NCI-H2029 (cell line): ENCODE measurements around the gene GTPBP3.

Source experiments
- DNase-seq: peaks from one replicate; lab custom pipeline; 2025; lab: John Stamatoyannopoulos, UW

GTPBP3 gene

DNA sequence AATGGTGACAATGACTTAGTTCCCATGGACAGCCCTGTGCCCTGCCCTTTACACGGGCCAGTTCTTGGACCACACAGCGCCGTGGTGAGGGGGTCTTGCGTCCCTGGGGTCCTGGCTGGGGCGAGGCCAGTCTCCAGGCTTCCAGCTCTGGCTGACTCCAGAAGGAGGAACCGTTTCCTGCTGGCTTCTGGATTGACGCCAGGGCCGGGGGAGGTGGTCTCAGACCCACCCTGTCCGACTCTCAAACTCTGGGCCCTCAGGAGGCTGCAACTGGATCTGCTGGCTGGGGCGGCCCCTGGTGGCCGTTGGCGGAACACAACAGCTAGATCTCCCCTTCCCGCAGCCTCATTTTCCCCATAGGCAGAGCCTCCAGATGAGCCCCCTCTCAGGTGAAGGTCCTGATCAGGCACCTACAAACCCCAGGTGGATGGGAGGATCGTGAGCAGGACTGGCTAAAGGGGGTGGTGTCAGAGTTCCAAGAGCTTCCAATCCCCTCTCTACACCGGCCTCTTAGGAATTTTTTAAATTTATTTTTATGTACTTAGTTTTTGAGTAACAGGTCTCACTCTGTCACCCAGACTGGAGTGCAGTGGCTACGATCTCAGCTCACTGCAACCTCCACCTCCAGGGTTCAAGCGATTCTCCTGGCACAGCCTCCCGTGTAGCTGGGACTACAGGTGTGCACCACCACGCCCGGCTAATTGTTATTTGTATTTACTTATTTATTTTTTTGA is 48.7 kb downstream of the GTPBP3 start:
- DNase-seq, result peak; percentile 46

DNA sequence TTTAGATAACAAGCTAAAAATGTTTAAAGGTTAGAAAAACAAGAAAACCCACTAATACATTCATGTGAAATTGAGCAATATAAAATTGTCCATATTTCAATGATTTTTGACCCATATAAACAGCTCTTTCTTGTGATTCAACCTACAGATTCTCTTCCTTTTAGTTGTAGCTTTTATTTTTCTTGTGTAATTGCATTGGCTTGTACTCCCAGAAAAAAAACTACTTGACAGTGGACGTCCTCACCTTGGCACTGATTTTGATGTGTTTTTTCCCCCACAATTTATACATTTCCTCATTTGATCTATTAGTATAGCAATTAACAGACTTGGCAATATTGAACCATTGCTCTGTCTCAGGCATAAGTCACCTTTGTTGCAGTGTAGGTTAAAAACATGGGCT is 51.9 kb downstream of the GTPBP3 start:
- no peak for DNase-seq

DNA sequence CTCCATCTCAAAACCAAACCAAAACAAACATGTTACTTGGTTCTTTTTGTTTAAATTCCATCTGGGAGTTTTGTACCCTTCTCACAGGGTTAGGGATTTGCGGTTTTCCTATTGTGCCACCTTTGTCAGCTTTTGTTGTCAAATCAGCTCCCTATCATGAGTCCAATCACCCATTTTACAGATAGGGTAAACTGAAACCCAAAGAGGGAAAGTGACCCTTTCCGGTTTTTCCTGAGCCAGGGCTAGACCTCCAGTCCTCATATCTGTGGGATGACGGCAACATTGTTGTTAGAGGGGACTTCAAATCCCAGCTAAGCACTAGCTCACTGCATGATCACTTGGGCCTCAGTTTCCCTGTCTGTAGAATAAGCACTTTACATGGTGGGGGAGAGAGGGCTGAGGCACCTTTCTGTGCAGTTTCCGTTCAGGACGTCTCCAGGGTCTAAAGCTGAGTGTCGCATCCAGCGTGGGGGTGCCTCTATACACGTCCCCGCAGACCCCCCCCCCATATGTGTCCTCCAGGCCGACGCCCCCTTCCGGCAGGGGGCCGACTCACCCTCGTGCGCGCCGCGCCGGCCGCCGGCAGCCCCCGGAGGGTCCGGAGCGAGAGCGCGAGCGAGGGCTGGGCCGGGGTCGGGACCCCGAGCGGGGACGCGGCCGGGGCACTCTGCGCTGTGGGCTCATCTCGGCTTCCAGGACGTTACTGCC is 52.8 kb downstream of the GTPBP3 start:
- DNase-seq, result no peak

DNA sequence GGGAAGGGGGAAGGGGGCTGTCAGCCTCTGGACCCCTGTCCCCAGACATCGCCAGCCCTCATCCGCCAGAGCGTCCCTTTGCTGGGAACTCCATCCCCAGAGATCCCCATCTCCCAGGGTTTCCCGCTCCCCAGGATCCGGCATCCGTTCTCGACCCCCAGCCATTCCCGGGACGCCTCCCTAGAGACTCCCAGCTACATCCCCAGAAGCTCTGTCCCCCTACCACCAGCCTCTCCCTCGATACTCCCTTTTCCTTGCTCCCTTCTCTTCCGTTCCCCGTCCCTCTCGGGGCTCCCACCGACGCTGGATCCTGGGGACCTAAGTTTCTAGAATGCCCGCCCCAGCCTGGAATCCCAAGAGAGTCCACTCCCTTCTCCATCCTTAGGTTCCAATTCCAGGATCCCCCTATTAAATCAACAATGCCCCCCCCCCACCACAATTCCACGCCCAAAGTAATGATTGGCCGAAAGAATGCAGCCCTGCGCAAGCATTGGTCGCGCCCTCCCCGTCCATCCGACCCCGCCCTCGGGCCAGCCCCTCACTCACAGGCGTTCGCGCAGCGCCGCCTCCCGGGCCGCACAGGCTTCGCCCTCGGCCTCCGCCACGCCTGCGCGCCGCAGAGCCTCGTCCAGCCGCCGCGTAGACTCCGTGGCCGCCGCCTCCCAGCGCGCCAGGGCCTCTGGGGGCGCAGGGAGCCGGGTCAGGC is 53.5 kb downstream of the GTPBP3 start:
- DNase-seq, result peak; percentile 83

DNA sequence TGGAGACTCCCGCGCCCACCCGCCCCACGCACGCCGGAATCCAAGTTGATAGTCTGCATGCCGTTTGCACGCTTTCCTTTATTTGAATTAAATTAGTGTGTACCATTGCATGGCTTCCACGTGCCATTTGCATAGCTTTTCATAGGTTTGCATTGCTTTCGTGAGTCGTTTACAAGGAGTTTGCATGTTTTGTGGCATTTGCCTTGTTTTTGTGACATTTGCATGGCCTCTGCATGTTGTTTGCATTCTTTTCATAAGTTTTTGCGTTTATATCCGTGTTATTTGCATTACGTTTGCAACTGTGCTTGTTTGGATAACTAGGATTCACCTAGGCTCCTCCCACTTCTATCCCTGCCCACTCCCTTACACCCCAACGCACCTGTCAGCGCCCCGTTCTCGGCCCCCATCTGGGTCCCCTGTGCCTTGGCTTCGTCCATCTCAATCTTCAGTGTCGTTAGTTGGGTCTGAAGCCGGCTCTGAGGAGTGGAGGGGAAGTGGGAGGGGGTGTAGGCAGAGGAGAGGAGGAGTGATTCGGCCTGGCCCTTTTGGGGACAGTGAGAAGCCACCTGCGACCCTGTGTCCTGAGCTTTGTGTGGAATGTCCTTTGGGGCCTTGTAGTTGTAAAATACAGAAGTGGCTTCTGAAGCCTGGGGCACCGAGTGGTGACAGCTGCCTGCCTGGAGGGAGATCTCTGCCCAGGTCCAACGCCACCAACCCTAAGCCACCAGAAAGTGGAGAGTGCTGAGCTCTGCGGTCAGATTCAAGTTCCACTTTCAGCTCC is 54.2 kb downstream of the GTPBP3 start:
- no peak for DNase-seq
